Activated T-cell treated with anti-CD3 and anti-CD28 coated beads, Interleukin-2, amount 50 U/mL, for 4 hours (primary cell): Measurements from ENCODE around the gene TNIP3. TPM values are rescaled to one million over a fixed set of nuclear protein-coding genes. Genes with fewer than 3 reads are reported as not detected.

ENCODE experiments used
- ATAC-seq, 2 donors: fragments of 200-7000 bp; cut with Tn5 transposase; one replicate each; pipeline ENCODE4 v1.10.0; 2021
- DNase-seq: peaks from one replicate; pipeline ENCODE4 v3.0.0-alpha.2; 2020
- H3K27me3 Mint-ChIP-seq: one replicate; pipeline ENCODE4 v1.8.0; 2021; ENCODE audit warnings: low read depth, mixed read lengths
- H3K36me3 Mint-ChIP-seq: one replicate; pipeline ENCODE4 v1.8.0; 2022; ENCODE audit warnings: mixed read lengths; ENCODE audit not compliant: insufficient read depth
- H3K4me1 Mint-ChIP-seq: one replicate; pipeline ENCODE4 v1.8.0; 2021; ENCODE audit warnings: low read depth, mixed read lengths
- H3K4me3 Mint-ChIP-seq: one replicate; pipeline ENCODE4 v1.8.0; 2021; ENCODE audit warnings: mild to moderate bottlenecking, moderate library complexity, mixed read lengths
- H3K9me3 Mint-ChIP-seq: one replicate; pipeline ENCODE4 v1.8.0; 2021; ENCODE audit warnings: mixed read lengths
- total RNA-seq, 3 donors: library from RNA; stranded (reverse); gene quantifications; one replicate each; pipeline ENCODE4 v1.2.1, GENCODE V29; 2021

Gene TNIP3
- total RNA-seq, 3 donors from 2014 or later = 7.4 to 21.9 (median 20.6) TPM

DNA sequence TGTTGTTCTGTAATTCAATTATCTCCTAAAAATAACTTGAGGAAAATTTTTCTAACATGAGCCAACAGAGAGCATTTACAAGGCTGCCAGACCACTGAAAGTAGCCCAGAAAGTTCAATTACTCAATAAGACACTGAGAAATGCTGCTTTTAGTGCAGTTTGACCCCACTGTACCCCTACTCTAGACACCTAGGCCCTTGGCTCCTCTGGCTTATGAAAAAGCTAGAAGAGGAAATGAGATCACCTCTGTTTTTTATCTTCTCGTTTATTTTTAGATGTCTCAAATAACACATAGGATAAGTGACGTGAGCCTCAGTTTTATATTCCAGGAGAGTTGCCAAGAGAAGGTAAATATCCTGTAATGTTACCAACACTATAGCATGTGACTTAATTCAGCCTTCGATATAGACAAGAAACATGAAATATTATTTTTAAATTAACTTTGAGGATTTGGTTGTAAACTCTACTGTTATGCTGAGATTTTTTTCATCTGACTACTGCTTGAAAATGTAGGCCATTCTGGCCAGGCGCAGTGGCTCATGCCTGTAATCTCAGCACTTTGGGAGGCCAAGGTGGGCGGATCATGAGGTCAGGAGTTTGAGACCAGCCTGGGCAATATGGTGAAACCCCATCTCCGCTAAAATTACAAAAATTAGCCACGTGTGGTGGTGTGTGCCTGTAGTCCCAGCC is 24.4 kb downstream of the TNIP3 start:
- Mint-ChIP-seq H3K9me3 (no peaks in the 10 kb centered on the region), H3K4me3 (no peak overlapping the region), H3K27me3 (no peaks in the 10 kb centered on the region), H3K36me3 (peaks cover 21% of the 10 kb centered on the region), H3K4me1 (peaks cover 39% of the 10 kb centered on the region)
- DNase-seq (no peak), ATAC-seq (peak; percentile 34 to 47)

DNA sequence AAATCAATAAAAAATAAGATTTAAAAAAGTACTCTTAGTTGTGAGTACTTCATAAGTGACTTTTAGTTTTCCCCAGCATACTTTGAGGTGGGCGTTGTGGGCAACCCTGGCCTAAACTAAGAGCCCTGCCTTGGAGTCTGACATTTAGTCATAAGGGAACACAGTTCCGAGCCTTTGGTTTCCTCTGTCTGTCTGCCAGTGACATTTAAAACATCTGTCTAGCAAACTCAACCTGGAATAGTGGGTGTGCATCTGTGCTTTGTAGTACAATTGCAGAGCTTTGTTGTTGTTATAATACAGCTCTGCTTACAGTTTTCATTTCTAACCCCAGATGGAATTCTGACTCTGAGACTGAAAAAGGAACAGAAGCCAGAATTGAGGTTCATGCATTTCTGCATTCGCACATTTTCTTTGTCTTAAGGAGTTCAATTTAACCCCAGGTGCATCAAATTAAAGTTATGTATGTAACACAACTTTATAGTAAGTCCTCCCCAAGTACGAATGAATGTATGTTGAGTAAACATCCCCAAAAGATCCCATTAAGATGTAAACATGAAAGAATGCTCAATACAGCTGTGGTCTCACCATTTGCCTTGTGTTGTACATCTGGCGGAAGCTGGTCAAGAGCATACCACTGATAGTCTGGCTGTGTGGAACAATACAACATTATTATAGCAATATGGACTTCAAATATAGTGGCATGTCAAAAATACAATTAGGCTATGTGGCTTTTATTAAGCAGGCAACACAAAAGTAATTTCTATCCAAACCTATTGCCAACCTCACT is 25.9 kb downstream of the TNIP3 start:
- ATAC-seq = peak; percentile 88 to 90
- Mint-ChIP-seq H3K36me3 (peaks cover 19% of the 10 kb centered on the region), H3K27me3 (no peaks in the 10 kb centered on the region), H3K4me3 (no peak overlapping the region), H3K9me3 (no peaks in the 10 kb centered on the region), H3K4me1 (peaks cover 39% of the 10 kb centered on the region)
- peak; percentile 49 for DNase-seq

DNA sequence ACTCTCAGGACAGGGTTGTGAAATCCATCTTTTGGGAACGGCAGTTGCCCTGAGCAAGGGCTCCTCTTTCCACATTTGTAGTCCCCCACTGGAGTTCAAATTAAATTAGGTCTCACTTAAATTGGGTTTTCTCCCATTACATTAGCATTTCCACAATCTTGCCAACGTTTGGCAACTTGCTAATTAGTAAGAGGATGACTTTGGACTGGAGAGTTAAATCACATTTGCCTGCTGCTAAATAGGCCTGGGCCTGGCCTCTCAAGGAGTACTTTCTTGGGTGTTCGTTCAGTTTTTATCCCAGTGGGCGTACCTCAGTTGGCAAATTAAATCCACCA is 33.8 kb downstream of the TNIP3 start:
- Mint-ChIP-seq H3K9me3 (peaks cover 4% of the 10 kb centered on the region), H3K27me3 (no peaks in the 10 kb centered on the region), H3K36me3 (peaks cover 4% of the 10 kb centered on the region), H3K4me1 (peaks cover 25% of the 10 kb centered on the region), H3K4me3 (no peak overlapping the region)
- ATAC-seq (no peak), DNase-seq (no peak)

DNA sequence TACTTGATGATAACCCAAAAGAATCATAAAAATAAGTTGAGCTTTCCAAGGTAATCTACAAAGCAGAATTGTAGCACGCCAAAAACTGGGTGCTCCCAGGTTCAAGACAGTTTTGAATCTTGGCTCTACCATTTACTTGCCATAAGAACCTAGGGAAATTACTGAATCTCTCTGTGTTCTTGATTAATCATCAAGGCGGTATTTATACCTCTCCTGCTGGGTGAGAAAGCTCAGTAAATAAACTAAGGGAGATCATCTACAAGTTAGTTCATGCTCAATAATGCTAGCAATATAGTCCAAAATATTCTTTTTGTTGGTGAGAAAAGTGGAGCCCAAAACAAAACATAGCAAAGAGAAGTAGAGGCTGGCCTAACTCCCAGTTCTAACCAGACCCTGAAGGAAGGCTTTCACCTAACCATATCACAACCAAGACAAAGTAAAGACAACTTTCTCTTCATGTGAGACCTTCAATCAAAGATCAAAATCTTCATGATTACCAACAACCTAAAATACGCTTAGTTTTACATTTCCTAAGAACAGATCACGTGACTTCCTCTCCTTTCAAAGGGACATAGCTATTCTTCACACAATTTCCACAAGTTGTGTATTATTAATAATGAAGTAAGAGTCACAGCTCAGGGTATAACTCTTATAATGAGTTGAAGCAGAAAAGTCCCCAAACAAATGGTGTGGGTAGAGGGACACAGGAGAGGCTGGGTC is 34.4 kb downstream of the TNIP3 start:
- Mint-ChIP-seq H3K4me3 (no peak overlapping the region), H3K36me3 (peaks cover 4% of the 10 kb centered on the region), H3K27me3 (no peaks in the 10 kb centered on the region), H3K4me1 (peaks cover 25% of the 10 kb centered on the region), H3K9me3 (peaks cover 4% of the 10 kb centered on the region)
- ATAC-seq (no peak), DNase-seq (no peak)

DNA sequence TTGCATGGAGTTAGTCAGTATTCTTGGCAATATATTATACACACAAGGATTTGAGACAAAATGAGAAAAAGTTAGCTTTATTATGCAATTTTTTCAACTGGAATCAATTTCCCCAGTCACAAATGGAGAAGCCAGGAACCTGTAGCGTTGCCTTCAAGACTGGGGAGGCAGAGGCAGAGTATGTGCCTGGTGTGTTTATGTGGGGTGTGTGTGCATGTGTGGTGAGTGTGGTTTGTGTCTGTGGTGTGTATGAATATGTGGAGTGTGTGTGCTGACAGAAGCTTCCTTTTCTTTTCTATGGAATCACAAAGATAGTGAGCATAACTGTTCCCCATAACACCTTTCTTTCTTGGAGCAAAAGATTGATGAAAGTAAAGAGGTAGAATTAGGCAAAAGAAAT is 37.0 kb downstream of the TNIP3 start:
- ATAC-seq (no peak), DNase-seq (no peak)
- Mint-ChIP-seq H3K4me1 (peaks cover 21% of the 10 kb centered on the region), H3K27me3 (no peaks in the 10 kb centered on the region), H3K36me3 (peaks cover 2% of the 10 kb centered on the region), H3K4me3 (no peak overlapping the region), H3K9me3 (peaks cover 4% of the 10 kb centered on the region)

DNA sequence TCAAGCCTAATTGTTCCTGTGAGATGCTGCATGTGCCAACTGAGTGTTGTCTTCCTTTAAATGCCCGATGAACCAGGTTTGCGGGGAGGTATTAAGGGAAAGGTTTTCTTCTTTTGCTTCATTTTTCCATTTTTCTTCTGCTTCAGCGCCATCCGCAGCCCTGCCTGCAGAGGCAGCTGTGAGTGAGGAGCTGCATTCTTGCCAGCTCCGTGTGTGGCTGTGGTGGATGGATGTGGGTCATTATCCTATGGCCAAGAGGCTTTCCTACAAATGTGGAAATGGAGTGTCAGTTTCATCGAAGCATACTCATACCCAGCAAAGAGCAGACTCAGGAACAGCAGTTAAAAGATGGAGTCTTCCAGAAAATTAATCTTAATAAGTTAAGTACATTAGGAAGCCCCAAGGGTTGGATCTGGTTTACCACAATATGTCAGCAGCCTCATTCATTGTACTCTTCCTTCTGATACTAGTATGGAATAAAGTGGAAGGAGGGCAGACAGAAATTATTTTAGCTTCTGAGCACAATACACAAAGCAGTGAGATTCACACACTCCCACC is 37.6 kb downstream of the TNIP3 start:
- DNase-seq (no peak), ATAC-seq (no peak)
- H3K36me3 Mint-ChIP-seq = peaks cover 2% of the 10 kb centered on the region
- no peaks in the 10 kb centered on the region for H3K27me3 Mint-ChIP-seq
- H3K4me1 Mint-ChIP-seq = peaks cover 21% of the 10 kb centered on the region
- H3K9me3 Mint-ChIP-seq = peaks cover 4% of the 10 kb centered on the region
- H3K4me3 Mint-ChIP-seq = no peak overlapping the region

DNA sequence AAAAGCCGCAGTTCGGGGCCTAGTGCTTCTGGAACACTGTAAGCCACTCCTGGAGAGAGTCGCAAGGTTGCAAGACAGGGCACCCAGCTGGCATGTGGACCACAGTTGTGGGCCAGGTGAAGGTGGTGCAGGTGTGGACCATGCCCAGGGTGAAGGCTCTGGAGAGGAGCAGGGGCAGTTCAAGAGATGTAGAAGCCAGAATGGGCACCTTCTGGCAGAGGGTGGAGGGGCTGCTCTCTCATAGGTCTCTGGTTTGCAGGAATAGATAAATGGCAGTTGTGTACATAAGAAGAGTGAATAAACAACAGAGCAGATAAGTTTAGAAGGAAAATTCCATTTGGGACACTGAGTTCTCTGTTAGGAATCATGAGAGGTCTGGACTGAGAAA is 38.6 kb downstream of the TNIP3 start:
- Mint-ChIP-seq H3K9me3 (peaks cover 4% of the 10 kb centered on the region), H3K4me1 (peaks cover 21% of the 10 kb centered on the region), H3K27me3 (no peaks in the 10 kb centered on the region), H3K36me3 (peaks cover 2% of the 10 kb centered on the region), H3K4me3 (no peak overlapping the region)
- ATAC-seq (no peak), DNase-seq (no peak)

DNA sequence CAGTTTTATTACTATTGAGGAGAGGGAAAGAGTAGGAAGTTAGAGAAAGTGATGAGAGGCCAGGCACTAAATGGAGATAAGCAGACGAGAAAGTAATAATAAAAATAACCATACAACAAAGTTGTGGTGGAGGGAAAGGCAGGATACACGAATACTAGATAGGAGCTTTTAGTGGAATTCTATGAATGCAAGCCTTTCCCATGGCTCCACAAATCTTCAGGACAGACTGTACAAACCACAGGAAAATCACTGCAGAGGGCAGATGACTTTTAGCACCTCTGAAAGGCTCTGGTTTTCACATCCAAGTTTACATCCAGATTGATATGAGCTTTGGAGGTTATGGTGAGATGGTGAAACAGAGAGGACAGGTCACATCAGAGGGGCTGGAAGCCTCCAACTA is 41.5 kb downstream of the TNIP3 start:
- Mint-ChIP-seq H3K4me1 (peaks cover 21% of the 10 kb centered on the region), H3K9me3 (no peaks in the 10 kb centered on the region), H3K4me3 (no peak overlapping the region), H3K36me3 (peaks cover 2% of the 10 kb centered on the region), H3K27me3 (no peaks in the 10 kb centered on the region)
- DNase-seq (no peak), ATAC-seq (no peak)

DNA sequence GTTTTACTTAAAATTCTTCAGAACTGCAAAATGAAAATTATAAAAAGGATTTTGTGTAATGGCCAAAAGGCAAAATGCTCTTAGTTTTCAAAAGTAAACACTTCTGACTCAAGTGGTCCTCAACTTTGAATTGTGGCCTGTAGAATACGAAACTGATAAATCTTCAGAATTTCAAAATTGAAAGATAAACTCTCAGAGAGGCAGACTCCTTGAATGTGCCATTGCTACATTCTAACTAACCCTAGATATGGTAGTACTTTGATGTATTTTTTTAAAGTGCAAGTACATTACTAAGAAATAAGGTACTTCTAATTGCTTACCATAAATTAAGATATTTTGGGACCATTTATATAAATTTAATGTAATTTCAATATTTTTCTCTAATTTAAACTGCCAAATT is 44.4 kb downstream of the TNIP3 start:
- H3K4me1 Mint-ChIP-seq = peaks cover 11% of the 10 kb centered on the region
- no peaks in the 10 kb centered on the region for H3K36me3 Mint-ChIP-seq
- no peaks in the 10 kb centered on the region for H3K9me3 Mint-ChIP-seq
- H3K4me3 Mint-ChIP-seq = no peak overlapping the region
- ATAC-seq = no peak
- no peak for DNase-seq
- no peaks in the 10 kb centered on the region for H3K27me3 Mint-ChIP-seq

DNA sequence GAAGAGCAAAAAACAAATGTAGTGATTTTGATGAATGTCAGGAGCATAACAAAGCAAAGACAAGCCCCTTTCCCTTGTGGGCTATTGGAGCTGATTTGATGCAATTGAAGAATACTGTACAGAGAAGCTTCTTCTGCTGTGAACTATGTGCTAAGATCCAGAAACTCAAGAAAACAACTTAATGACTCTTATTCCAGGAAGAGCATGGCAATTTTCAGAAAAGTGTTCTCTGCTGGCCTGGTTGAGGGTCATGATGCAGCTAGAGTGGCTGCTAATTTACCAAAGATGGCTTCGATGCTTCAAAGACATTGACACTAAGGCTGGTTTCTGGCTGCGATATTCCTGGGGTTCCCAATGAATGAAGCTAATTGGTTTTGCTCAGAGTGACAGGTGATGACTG is 45.8 kb downstream of the TNIP3 start:
- H3K4me1 Mint-ChIP-seq = peaks cover 13% of the 10 kb centered on the region
- DNase-seq (no peak), ATAC-seq (no peak)
- no peak overlapping the region for H3K4me3 Mint-ChIP-seq
- no peaks in the 10 kb centered on the region for H3K9me3 Mint-ChIP-seq
- no peaks in the 10 kb centered on the region for H3K27me3 Mint-ChIP-seq
- H3K36me3 Mint-ChIP-seq = no peaks in the 10 kb centered on the region

DNA sequence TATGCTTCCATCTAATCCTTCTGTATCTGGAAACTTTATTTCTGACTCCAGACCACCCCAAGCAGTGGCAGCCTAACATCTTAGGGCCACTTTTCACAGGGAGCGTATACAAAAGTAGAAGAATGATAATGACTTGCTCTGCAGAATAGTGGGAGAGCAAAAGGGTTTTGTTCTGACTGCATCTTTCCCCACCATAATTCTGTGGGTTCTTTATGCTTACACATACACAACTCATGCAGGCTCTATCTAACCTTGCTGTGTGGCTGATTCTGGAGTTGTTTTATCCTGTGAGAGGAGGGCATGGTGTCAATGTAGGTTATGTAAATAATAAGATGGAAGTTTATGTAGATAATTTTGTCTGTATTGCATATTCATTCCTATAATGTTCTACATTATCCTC is 49.4 kb downstream of the TNIP3 start:
- Mint-ChIP-seq H3K4me3 (no peak overlapping the region), H3K27me3 (no peaks in the 10 kb centered on the region), H3K36me3 (no peaks in the 10 kb centered on the region), H3K9me3 (no peaks in the 10 kb centered on the region), H3K4me1 (peaks cover 13% of the 10 kb centered on the region)
- peak; percentile 61 to 65 for ATAC-seq
- no peak for DNase-seq

DNA sequence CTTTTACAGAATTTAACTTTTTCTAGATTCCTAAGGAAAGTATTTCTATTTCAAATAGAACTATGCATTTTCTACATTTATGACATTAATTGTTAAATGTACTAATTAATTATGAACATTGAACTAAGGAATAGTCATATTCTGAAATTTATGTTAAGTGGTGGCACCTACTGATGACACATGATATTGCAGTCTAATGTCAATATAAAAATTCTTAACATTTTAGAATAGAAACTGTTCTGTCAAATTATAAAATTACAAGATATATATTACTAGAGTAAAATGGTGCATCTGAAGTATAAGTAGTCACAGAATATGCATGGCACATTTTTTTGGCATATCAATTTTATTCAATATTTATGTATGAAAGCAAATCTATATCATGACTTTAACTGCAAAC is 51.6 kb downstream of the TNIP3 start:
- ATAC-seq (no peak), DNase-seq (no peak)
- Mint-ChIP-seq H3K4me3 (no peak overlapping the region), H3K9me3 (no peaks in the 10 kb centered on the region), H3K36me3 (no peaks in the 10 kb centered on the region), H3K27me3 (no peaks in the 10 kb centered on the region), H3K4me1 (peaks cover 2% of the 10 kb centered on the region)

DNA sequence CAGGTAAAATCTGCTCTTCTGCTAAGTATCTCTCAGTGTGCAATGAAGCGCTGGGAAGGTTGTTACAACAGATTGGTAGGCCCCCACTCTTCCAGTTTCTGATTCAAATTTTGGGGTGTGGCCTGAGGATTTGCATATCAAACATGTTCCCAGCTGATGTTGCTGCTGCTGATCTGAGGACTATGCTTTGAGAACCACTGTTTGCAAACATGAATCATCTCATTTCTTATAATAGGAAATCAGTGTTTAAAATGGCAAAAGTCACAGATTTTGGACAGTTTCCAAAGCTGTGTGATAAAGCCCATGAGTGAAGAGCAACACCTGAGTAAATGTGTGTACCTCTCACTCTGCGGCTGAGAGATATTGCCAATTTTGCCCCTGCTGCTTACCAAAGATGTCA is 55.6 kb downstream of the TNIP3 start:
- ATAC-seq (no peak), DNase-seq (no peak)
- peaks cover 4% of the 10 kb centered on the region for H3K9me3 Mint-ChIP-seq
- H3K27me3 Mint-ChIP-seq = peaks cover 2% of the 10 kb centered on the region
- no peaks in the 10 kb centered on the region for H3K4me1 Mint-ChIP-seq
- H3K36me3 Mint-ChIP-seq = no peaks in the 10 kb centered on the region
- H3K4me3 Mint-ChIP-seq = no peak overlapping the region

DNA sequence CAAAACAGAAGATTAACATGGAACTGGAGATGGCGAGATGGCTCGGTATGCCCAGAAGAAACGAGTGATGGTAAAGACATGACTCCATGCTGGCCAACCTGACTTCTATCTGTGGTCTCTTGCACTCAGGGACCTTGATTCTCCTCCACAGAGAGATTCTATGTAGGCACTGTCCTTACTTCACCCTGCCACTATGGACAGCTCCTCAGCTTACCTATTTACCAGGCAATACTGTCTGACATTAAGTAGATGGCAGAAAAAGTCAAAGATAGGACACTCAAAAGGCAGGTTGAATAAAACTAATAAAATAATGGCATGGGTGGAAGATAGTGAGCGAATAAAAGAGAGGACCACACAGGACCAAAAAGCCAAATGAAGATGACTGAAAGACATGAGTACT is 56.6 kb downstream of the TNIP3 start:
- no peak for ATAC-seq

More for the DNA sequence above, 56.6 kb downstream of the TNIP3 start:
- Mint-ChIP-seq H3K9me3 (peaks cover 4% of the 10 kb centered on the region), H3K4me3 (no peak overlapping the region), H3K36me3 (no peaks in the 10 kb centered on the region), H3K4me1 (no peaks in the 10 kb centered on the region), H3K27me3 (peaks cover 2% of the 10 kb centered on the region)
- DNase-seq = no peak
